ENCODE measurements around the gene WDR20.
"Not testable (repeated sequence)": the region's sequence is repeated elsewhere in the genome, so short reads cannot be mapped to it uniquely, and the experiment has no call there.

Gene WDR20

GRCh38 chr14:102105369-102105768, 34.3 kb upstream of the WDR20 start:
- H3K9me3 ChIP-seq (ENCODE audit: control insufficient read depth, insufficient read depth, low read length): no peaks in the 10 kb centered on the region
- no peaks in the 10 kb centered on the region for H3K27me3 ChIP-seq (ENCODE audit: control insufficient read depth, low read length)
- no peak overlapping the region for H3K4me2 ChIP-seq (ENCODE audit: low read length)

GRCh38 chr14:102109332-102109731, 30.4 kb upstream of the WDR20 start:
- not testable (repeated sequence) for H3F3A ChIP-seq (ENCODE audit: control insufficient read depth, insufficient read depth); H3K9me2 ChIP-seq (replicated peaks; ENCODE audit: control insufficient read depth, low read length); H3K4me2 ChIP-seq (ENCODE audit: low read length); H3K9me3 ChIP-seq (ENCODE audit: control insufficient read depth, insufficient read depth, low read length); H3K79me2 ChIP-seq (ENCODE audit: control insufficient read depth, low read length); H3K27me3 ChIP-seq (ENCODE audit: control insufficient read depth, low read length); H3K4me1 ChIP-seq (ENCODE audit: control insufficient read depth, low read length); H3K4me3 ChIP-seq (ENCODE audit: low read length); H3K36me3 ChIP-seq (ENCODE audit: control insufficient read depth, low read length); H3K27ac ChIP-seq (ENCODE audit: low read depth, low read length); H4K20me1 ChIP-seq (ENCODE audit: control insufficient read depth, insufficient read depth, low read depth, low read length)

More at GRCh38 chr14:102105369-102105768, 34.3 kb upstream of the WDR20 start:
- Histone ChIP-seq H3K4me1 (ENCODE audit: control insufficient read depth, low read length) (peaks cover 25% of the 10 kb centered on the region), H3K27ac (ENCODE audit: low read depth, low read length) (no peak overlapping the region), H3K9me2 (replicated peaks; ENCODE audit: control insufficient read depth, low read length) (no peaks in the 10 kb centered on the region), H4K20me1 (ENCODE audit: control insufficient read depth, insufficient read depth, low read depth, low read length) (no peaks in the 10 kb centered on the region), H3F3A (ENCODE audit: control insufficient read depth, insufficient read depth) (no peaks in the 10 kb centered on the region), H3K4me3 (ENCODE audit: low read length) (no peak overlapping the region), H3K36me3 (ENCODE audit: control insufficient read depth, low read length) (no peaks in the 10 kb centered on the region), H3K79me2 (ENCODE audit: control insufficient read depth, low read length) (no peaks in the 10 kb centered on the region)
- TF ChIP-seq CTCF (IDR thresholded peaks at IDR 0.05; ENCODE audit: low read depth, low read length, poor library complexity, severe bottlenecking) (no peak), EZH2phosphoT487 (IDR thresholded peaks at IDR 0.05; ENCODE audit: borderline replicate concordance, low read length) (no peak)

GRCh38 chr14:102111101-102111500, 28.6 kb upstream of the WDR20 start:
- Histone ChIP-seq H3K4me2 (ENCODE audit: low read length) (no peak overlapping the region), H3K27ac (ENCODE audit: low read depth, low read length) (no peak overlapping the region), H4K20me1 (ENCODE audit: control insufficient read depth, insufficient read depth, low read depth, low read length) (no peaks in the 10 kb centered on the region), H3K9me3 (ENCODE audit: control insufficient read depth, insufficient read depth, low read length) (peaks cover 8% of the 10 kb centered on the region), H3K9me2 (replicated peaks; ENCODE audit: control insufficient read depth, low read length) (no peaks in the 10 kb centered on the region), H3F3A (ENCODE audit: control insufficient read depth, insufficient read depth) (no peaks in the 10 kb centered on the region), H3K4me3 (ENCODE audit: low read length) (no peak overlapping the region), H3K27me3 (ENCODE audit: control insufficient read depth, low read length) (no peaks in the 10 kb centered on the region), H3K4me1 (ENCODE audit: control insufficient read depth, low read length) (peaks cover 8% of the 10 kb centered on the region), H3K79me2 (ENCODE audit: control insufficient read depth, low read length) (no peaks in the 10 kb centered on the region), H3K36me3 (ENCODE audit: control insufficient read depth, low read length) (no peaks in the 10 kb centered on the region)
- no peak for TF ChIP-seq EZH2phosphoT487 (IDR thresholded peaks at IDR 0.05; ENCODE audit: borderline replicate concordance, low read length)
- no peak for TF ChIP-seq CTCF (IDR thresholded peaks at IDR 0.05; ENCODE audit: low read depth, low read length, poor library complexity, severe bottlenecking)

- H3K4me1 ChIP-seq (ENCODE audit: control insufficient read depth, low read length): no peaks in the 10 kb centered on the region
- no peak overlapping the region for H3K4me2 ChIP-seq (ENCODE audit: low read length)
- H3K27me3 ChIP-seq (ENCODE audit: control insufficient read depth, low read length): no peaks in the 10 kb centered on the region
- H3K4me3 ChIP-seq (ENCODE audit: low read length): no peak overlapping the region
- H3K36me3 ChIP-seq (ENCODE audit: control insufficient read depth, low read length): no peaks in the 10 kb centered on the region; the same call in 1 of the 2 replicates
- TF ChIP-seq EZH2phosphoT487 (IDR thresholded peaks at IDR 0.05; ENCODE audit: borderline replicate concordance, low read length): no peak
- TF ChIP-seq CTCF (IDR thresholded peaks at IDR 0.05; ENCODE audit: low read depth, low read length, poor library complexity, severe bottlenecking): no peak
- no peak overlapping the region for H3K27ac ChIP-seq (ENCODE audit: low read depth, low read length)
- peaks cover 18% of the 10 kb centered on the region for H3K9me3 ChIP-seq (ENCODE audit: control insufficient read depth, insufficient read depth, low read length)
- no peaks in the 10 kb centered on the region for H3K9me2 ChIP-seq (replicated peaks; ENCODE audit: control insufficient read depth, low read length)
- H3F3A ChIP-seq (ENCODE audit: control insufficient read depth, insufficient read depth): no peaks in the 10 kb centered on the region
- no peaks in the 10 kb centered on the region for H3K79me2 ChIP-seq (ENCODE audit: control insufficient read depth, low read length)
- no peaks in the 10 kb centered on the region for H4K20me1 ChIP-seq (ENCODE audit: control insufficient read depth, insufficient read depth, low read depth, low read length)
These were observed 23.1 kb upstream of the WDR20 start for GRCh38 chr14:102116361-102117180.
